Measurements from ENCODE around the gene ATP1B1. TPM values are rescaled to one million over a fixed set of nuclear protein-coding genes. Genes with fewer than 3 reads are reported as not detected.

The ATP1B1 gene
- total RNA-seq, 1 experiment from 2014 or later = 40.7 TPM

GRCh38 chr1:169113613-169114119, 7.2 kb downstream of the ATP1B1 start:
- Mint-ChIP-seq H3K36me3 (peaks cover 39% of the 10 kb centered on the region), H3K4me1 (peaks cover 49% of the 10 kb centered on the region), H3K4me3 (peak overlapping the region; percentile 63), H3K9me3 (no peaks in the 10 kb centered on the region), H3K27me3 (ENCODE audit: low read depth) (no peaks in the 10 kb centered on the region), H3K27ac (peak overlapping the region; percentile 98)
- TF ChIP-seq STAT6 (CRISPR knock-in tag; conservative IDR thresholded peaks at IDR 0.05; ENCODE audit: low read depth) = no peak
- no peak for TF ChIP-seq ZNF532 (CRISPR knock-in tag; IDR thresholded peaks at IDR 0.05; ENCODE audit: borderline replicate concordance)
- TF ChIP-seq MYBL2 (CRISPR knock-in tag; IDR thresholded peaks at IDR 0.05) = no peak
- no peak for TF ChIP-seq ZNF423 (CRISPR knock-in tag; IDR thresholded peaks at IDR 0.05)
- TF ChIP-seq FOXJ3 (CRISPR knock-in tag; IDR thresholded peaks at IDR 0.05; ENCODE audit: borderline replicate concordance) = no peak
- TF ChIP-seq KAT7 (CRISPR knock-in tag; IDR thresholded peaks at IDR 0.05; ENCODE audit: borderline replicate concordance) = no peak
- TF ChIP-seq TCF7 (CRISPR knock-in tag; IDR thresholded peaks at IDR 0.05; ENCODE audit: low read depth) = no peak
- DNase-seq (ENCODE audit: low spot score) (peak; percentile 40), ATAC-seq (peak; percentile 86)
- CTCF ChIA-PET = interaction anchor here (0.6 kb wide), 1 partner anchor 510 kb away, joined by 3 read pairs; no protein-coding TSS in a partner anchor
- POLR2A ChIA-PET = no interaction called here

- Mint-ChIP-seq H3K27ac (peak overlapping the region; percentile 44; the same call in 1 of the 2 replicates), H3K4me1 (peaks cover 28% of the 10 kb centered on the region), H3K4me3 (no peak overlapping the region), H3K9me3 (no peaks in the 10 kb centered on the region), H3K27me3 (ENCODE audit: low read depth) (no peaks in the 10 kb centered on the region), H3K36me3 (peaks cover 39% of the 10 kb centered on the region)
- POLR2A ChIA-PET = no interaction called here
- DNase-seq (ENCODE audit: low spot score) = no peak
- TF ChIP-seq HMGXB4 (CRISPR knock-in tag; IDR thresholded peaks at IDR 0.05) (no peak), GABPB1 (CRISPR knock-in tag; IDR thresholded peaks at IDR 0.05) (peak; percentile 43)
- CTCF ChIA-PET = no interaction called here
- ATAC-seq = no peak
These were observed 9.5 kb downstream of the ATP1B1 start for GRCh38 chr1:169115891-169116585.

GRCh38 chr1:169117014-169117413, 10.5 kb downstream of the ATP1B1 start:
- ChIA-PET POLR2A (no interaction called here), CTCF (no interaction called here)
- Mint-ChIP-seq H3K4me3 (no peak overlapping the region), H3K4me1 (peaks cover 31% of the 10 kb centered on the region), H3K36me3 (peaks cover 34% of the 10 kb centered on the region), H3K27ac (no peak overlapping the region), H3K27me3 (ENCODE audit: low read depth) (no peaks in the 10 kb centered on the region), H3K9me3 (no peaks in the 10 kb centered on the region)
- DNase-seq (ENCODE audit: low spot score) = no peak
- TF ChIP-seq NR3C1 (CRISPR knock-in tag; conservative IDR thresholded peaks at IDR 0.05; ENCODE audit: low read depth) (no peak), MXD4 (CRISPR knock-in tag; IDR thresholded peaks at IDR 0.05; ENCODE audit: borderline replicate concordance) (no peak)
- ATAC-seq = no peak

Measured in WTC11 (cell line).